Suppressor macrophage treated with lipopolysaccharide for 4 hours (primary cell): Measurements from ENCODE around the gene MYLIP.
A peak's percentile ranks its signal among the peaks of the same experiment; 100 is the strongest.

Source experiments
- DNase-seq: peaks from one replicate; pipeline ENCODE4 v3.0.0-alpha.2; 2020

The MYLIP gene

DNA sequence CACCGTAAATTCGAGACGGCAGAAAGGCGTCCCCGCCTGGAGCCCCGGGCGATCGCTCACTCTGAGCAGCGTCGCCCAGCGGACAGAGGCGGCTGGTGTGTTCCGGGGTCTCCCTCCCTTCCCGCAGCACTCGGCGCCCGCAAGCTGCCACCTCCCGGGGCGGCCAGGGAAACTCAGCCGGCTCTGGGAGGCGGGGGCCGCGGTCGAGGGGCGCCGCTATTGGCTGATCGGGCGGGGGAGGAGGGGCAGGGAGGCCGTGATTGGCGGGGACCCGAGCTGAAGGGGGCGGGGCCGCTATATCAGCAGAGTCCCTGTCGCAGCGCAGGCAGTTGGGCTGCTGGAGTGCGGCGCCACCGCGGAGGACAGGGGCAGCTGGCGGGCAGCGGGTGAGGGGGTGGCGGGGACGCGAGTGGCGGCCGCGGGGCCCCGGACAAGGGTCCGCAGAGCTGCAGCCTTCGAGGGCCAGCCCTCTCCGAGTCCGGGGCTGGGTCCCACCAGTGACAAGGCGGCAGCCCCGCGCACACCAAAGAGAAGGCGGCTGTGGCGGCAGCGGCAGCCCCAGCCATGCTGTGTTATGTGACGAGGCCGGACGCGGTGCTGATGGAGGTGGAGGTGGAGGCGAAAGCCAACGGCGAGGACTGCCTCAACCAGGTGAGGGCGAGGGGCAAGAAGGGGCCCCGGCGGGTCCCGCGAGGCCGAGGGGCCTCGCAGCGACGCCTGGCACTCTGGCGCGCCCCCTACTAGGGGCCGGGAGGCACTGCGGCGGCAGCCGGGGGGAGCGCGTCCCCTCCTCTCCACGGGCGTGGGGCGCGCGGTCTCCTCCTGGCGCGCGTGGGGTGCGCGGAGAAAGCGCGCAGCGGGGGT is at the start of gene MYLIP:
MYLIP (plus strand) TSS at position 328 of the 864 bp plus-strand sequence; CDS start at position 565, 237 bp downstream.
- DNase-seq: peak; percentile 99

DNA sequence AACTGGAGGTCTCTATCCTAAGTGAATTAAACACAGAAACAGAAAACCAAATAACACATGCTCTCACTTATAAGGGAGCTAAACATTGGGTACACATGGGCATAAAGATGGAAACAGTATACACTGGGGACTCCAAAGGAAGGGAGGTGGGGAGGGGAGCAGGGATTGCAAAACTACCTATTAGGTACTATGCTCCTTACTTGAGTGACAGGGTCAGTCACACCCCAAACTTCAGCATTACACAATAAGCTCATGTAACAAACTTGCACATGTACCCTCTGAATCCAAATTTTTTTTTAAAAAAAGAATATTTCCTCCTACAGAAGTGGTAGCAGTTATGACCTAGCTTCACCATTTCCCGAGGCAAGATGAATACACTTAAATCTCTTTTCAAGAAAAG is 49.5 kb upstream of the MYLIP start:
- no peak for DNase-seq

DNA sequence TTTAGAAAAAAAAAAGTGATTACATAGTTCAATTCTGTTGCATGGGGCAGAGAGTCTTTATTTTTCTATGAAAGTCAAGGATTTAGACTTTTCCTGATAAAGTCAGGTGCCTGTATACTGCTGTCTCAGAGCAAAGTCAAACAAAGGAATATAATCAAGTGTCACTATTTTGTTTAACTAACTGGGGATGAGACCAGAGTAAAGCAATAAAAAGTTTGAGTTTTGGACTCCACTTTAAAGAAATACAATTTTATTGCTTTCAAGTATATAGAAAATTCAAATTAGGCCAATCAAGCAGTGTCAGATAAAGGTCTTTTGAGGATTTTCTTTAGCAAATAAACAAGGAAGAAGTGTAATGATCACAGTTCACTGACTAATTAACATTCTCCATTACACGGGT is 48.7 kb upstream of the MYLIP start:
- DNase-seq: no peak

DNA sequence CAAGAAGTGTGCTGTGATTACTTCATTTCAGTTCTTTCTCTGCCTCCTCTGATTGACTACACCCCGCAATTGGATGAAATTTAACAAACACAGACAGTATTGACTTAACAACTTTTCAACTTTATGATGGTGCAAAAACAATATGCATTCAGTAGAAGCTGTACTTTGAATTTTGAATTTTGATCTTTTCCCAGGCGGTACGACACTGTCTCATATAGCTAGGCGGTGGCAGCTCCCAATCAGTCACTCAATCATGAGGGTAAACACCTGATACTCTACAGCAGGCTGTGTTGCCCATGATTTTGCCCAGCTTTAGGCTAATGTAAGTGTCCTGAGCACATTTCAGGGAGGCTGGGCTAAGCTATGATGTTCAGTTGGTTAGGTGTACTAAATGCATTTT is 47.6 kb upstream of the MYLIP start:
- no peak for DNase-seq

DNA sequence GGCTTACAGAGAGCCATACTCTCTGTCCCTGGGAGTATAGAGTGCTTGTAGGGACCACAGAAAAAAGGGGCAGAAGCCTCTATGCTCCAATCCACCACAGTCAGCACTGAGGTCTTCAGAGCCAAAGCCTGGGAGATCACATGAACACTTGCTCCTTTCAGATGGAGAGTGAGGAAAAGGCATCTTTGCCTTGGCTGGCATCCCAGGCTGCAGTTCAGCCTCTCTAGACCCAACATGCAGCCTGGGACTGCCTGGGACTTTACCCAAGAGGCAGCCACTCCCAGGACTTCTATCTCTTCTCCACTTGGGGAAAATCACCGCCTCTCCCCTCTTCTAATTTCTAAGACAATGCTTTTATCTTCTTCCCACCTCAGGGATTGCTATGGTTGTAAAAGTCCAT is 46.5 kb upstream of the MYLIP start:
- DNase-seq: no peak

DNA sequence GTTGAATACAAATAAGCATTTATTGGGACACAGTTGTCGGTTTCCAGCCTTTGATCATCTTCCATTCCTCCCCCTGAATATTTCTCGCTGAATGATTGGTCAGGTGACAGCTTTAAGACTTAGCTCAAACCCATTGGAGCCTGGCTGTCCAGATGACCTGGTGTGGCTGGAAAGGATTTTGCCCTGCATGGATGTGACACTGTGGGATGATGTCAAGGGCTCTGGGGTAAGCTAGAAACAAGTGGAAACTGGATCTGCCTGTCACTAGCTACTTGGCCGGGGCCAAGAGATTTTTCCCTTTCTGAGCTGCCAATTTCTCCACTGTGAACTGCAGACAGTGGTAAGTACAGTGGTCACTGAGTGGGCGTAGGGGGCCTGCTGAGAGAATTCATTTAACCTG is 41.9 kb upstream of the MYLIP start:
- DNase-seq: no peak

DNA sequence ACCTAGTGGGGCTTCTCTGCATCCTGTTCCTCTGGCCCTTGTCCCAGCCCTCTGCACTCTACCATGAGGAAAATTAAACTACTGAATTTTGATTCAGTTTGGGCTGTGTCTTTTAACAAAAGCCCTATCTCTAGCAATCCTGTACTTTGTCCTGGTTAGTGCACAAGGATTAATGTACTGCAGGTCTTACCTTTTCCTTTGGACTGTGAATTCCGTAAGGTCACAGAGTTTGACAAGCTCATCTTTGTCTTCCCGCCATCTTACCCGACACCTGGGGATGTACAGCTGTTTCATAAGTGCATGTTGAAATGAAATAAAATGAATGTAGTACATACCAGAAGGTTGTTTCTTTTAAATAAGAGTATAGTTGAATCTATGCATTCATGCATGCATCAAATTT is 41.5 kb upstream of the MYLIP start:
- no peak for DNase-seq

DNA sequence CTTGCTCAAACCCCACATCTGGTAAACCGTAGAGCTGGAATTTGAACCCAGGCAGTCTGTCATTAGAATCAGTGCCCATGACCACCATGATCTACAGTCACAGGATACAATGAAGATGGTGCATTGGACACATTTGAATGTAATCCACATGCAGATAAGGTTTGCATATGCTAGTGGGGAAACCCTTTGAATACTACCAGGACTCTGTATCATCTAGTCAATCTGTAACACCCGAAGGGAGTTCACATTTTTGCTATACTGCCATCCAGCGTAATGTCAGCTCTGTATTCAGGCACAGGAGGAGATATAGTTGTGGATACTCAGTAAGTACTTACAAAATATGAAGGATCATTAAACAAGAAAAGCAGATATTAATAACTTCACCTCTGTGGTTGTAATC is 40.5 kb upstream of the MYLIP start:
- no peak for DNase-seq

DNA sequence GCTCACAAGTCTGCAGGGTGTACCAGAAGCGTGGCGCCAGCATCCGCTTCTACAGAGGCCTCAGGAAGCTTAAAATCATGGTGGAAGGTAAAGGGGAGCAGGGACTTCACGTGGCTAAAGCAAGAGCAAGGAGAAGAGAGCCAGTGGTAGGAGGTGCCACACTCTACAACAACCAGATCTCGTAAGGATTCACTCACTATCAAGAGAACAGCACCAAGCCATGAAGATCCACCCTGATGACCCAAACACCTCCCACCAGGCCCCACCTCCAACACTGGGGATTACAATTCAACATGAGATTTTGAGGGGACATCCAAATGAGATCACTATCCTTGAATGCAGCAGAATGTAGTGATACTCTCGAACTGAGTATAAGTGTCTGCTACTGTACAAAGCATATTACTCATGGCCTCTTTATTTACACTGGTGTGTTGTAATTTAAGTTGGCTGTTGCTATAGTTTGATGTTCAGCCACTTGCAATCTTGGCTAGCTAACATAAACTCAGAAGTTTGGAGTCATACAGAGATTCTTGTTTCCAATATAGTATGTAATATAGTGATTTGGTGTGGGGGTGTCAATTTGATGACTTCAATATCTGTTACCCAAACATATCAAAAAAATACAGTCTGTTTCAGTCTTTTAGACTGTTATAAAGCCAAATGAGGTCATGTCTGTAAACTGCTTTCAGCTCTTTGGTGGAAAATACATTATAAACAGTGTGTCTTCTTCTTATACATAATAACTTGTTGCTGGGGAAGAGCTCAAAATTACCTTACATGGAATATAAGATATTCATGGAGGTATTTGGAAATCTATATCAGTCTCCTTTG is 39.4 kb upstream of the MYLIP start:
- peak; percentile 16 for DNase-seq

DNA sequence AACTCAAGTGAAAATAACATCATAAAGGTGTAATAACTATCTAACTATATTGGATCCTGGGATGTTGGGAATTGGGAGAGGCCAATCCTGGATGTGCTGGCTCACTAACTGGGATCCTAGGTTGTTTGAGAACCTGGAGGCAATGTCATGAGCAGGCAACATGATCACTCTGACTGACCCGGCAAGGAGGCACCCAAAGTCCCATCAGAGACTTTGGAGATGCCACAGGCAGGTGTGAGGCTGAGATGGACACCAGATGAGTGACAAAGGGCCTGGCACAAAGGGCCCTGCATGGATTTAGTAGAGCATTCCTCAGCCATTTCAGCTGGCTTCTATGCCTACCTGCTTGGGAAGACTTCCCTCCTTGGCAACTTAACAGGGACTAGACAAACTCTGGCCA is 38.4 kb upstream of the MYLIP start:
- no peak for DNase-seq

DNA sequence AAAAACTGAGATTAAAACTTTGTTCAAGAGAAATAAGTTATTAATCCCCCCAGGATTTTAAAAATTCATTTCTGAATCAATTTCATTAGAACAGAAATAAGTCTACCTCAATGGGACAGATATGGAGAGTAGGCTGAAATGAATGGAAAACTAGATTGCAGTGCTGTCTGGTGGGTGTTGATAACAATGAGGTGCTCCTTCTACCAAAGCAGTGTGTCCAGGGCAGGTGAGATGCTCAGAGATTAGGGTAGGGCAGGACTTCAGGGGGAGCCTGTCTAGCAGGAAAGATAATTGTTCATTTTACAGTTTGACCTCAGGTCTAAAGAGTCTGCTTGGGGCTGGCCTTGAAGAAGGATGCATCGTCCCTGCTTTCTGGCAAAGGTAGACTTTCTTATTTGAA is 38.0 kb upstream of the MYLIP start:
- DNase-seq: no peak

DNA sequence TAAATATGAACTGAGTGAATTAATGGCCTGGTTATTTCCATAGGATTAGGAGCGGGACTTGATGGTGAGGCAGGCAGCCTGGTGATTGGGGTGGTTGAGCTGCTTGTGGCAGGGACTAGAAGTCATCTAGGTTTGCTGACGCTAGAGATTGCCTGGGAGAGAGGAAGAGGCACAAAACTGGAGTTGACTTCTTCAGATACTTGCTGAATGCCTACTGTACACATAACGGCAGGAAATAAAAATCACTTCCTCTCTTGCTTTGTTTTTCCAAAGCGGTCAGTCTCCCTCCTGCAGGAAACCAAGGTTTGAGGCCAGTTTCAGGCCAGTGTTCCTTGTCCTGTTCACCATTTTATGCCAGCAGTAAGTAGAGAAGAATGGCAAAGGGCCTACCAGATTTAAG is 36.7 kb upstream of the MYLIP start:
- DNase-seq: peak; percentile 46

DNA sequence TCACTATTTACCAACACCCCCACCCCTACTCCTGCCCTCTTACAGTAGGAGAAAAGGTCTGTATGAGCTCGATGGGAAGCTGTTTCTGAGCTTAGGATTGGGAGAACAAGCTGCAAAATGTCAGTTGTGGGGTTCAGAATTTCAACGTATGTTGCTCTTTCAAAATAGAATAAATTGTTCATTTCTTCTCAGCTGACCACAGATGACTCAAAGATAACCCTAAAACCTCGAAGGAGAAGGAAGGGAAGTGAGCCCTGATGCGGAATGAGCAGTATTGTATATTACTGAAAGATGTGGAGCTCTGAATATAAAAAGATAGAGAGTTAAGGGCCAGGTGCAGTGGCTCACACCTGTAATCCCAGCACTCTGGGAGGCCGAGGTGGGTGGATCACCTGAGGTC is 35.9 kb upstream of the MYLIP start:
- DNase-seq: peak; percentile 62

DNA sequence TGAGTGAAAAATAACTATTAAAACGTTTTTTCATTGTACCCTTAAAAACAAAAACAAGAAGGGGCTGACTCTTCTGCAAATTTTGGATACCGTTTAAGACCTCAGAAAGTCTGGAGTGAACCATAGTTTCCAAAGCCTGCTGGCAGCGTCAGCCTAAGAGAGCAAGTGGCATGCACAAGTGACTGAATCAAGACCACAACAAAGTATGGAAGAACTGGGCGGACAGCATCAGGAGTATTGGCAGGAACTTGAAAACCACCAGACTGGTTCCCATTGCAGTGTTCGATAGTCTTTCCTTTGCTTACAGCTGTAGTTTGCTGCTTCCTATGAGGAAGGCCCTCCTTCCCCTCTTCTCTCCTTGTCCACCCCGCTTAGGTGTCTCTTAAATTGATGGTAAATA is 33.7 kb upstream of the MYLIP start:
- DNase-seq: no peak

DNA sequence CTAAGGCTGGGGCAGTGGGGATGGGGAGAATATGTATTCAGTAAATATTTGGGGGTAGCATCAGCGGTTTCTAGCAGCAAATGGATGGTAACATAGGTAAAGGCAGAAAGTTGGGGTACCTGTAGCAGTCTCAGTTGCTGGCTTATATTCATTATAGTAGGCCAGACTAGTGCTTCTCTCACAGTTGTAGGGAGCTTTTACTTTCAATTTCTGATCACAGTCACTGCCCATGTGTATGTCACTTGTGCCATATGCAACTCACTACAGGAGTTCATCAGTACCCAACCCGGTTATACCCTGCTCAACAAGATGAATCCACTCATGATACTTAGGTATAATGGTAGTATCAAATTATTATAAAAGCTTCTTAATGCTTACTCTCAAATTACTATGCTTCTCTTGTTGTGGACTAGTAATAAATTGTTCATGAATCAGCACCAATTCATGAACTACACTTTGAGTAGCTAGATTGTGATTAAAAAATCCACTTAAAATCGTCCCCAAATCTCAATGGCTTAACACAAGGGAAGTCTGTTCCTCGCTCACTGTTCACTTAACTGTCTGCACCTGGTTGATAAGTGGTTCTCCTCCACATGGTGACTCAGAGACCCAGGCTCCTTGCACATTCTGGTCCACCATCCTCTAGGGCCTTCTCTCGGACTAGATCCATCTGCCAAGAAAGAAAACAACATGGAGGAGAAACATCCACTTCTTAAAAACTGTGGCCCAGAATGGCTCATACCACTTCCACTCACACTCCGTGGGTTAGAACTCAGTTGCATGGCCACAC is 31.3 kb upstream of the MYLIP start:
- peak; percentile 57 for DNase-seq

DNA sequence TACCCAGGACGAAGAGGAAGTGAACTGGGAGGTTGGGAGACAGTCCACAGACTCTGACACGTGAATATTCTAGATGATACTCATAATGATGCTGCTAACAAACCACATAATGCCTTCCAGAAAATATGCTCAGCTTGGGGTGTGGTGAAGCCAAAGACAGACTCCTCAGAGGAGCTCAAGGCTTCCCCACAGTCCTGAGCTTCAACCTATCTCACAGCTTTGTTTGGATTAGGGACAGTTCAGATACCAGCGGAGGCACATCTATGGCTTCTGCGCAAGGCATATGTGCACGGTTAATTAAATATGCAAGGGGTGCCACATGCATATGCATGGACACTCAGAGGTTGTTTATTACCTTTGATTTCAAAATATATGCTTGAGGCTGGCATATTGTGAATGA is 30.7 kb upstream of the MYLIP start:
- no peak for DNase-seq

DNA sequence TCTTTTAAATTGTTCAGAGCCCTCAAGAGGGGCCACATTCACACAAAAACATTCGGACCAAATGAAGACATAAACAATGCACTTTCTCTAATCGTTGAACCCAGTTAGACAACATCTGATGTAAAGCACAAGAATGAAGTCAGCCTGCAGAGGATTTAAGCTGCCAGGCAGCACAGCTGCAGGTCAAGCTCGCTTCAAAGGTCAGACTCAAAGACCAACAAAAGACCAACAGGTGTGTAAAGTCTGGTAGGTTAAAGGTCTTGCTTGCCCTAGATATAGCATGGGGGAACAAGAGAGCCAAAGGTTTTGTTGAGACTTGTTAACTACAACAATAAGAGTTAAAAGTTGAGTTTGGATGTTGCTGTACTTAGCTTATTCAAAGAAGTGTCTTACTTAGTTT is 26.7 kb upstream of the MYLIP start:
- DNase-seq: no peak

DNA sequence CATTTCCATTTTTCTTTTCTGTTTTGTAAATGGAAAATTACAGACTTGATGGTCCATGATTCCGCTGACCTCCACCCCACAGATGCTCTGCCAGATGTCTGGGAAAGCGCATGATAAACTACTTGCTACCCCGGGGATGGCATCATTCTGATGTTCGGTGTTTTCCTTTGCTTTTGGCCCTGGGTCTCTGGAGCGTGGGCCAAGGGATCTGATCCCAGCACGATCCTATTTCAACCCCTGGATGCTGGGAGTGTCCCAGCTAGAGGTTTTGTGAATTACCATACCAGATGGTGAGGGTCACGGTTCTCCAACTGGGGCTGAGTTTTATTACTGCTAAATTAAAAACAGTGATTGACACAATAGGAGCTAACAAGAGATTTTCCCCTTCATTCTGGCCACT is 25.2 kb upstream of the MYLIP start:
- no peak for DNase-seq

DNA sequence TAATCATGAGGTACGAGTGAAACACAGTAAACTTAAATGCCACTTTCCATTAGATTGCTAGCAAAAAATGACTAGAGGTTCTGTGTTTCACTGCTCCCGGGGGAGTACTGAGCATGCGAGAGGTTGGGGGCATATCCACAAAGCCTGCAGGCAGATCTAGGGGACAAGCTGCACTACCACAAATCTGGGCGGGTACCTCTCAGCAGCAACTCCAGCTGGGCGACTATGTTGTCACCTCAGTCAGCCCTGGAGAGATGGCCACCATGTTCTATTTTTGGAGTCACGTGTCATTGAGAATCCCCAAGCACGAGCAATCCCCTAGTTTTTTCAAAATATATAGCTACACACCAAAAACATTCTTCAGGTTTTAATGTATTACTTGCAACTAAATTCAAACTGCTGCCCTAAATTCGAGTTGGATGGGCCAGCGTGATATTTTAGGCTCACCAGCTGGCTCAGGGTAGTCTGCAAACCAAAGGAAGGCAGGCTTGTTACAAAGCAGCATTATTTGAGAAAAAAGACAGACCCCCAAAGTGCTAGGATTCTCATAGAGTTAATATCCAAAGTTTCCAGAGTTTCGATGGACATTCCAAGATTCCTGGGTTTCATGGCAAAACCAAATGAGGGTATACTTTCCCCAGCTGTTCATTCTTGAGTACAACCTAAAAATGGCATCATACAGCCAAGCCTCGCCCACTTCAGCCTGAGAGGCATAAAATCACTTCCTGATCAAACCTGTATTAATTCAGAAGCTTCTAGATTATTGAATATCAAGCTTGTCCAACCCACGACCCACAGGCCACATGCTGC is 24.1 kb upstream of the MYLIP start:
- no peak for DNase-seq

DNA sequence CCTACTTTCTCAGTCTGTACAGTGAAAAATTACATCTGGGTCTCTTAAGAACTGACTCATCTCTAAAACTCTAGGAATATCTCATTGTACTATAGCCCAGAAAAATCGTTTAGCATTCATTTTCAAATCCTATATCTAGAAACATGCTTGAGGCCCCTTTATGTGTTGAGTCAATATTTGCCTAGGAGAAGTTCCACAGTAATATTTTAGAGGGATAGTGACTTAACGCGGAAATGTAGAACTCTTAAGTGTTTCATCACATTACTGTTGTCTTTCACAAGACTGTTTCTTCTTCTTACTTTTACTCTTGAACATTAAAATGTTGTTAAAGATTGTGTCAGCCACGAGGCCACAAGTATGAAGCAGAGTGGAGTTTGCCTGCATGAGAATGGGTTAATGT is 23.0 kb upstream of the MYLIP start:
- DNase-seq: peak; percentile 77

DNA sequence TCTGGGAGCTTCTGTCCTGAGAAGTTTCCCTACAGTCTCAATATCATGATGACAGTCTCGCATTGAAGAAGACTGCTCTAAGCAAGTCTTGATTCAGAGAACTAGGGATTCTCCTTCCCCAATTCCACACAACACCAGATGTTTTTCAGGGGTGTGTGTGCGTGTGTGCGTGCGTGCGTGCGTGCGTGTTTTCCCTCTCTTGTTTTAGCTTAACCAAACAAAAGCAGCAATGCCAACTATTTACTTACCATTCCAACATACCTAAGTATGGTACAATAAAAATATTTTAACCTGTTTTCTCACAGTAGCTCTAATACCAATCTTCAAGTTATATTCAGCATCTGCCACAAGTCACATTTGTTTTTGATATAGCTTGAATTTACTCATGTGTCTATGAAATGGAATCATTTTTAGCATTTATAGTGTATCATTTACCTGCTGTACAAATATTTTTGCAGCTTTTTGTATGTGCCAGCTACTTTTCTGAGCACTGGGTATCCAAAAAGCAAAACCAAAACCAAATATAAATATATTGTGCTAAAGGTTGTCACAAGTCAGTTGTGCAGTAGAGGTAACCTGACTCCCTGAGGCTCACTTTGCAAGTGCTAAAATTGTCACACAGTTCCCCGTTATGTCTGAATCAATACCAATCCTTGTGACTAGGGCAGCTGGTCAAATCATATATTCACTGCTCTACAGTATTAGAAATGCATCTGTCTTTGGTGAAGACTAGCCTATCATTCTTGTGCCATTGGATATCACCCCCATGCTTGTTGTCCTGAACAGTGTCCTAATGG is 21.7 kb upstream of the MYLIP start:
- no peak for DNase-seq

DNA sequence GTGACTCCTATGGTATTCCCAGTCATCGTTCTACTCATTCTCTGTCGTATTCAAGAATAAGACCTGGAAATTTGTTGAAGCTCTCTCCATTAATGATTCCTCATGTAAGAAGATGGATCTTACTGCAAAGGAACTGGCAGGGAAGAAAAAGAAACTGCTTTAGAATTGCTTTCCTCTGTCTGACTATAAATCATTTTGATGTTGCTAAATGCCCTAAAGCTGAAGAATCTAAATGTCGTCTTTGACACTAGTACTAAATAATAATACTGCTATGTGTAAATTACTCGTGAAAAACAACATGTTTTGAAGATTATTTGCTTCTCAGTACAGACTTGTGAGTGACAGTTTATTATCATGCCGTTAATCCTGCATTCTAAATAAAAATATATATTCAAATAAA is 20.5 kb upstream of the MYLIP start:
- no peak for DNase-seq
